Neutrophil (primary cell): Measurements from ENCODE around the gene SBNO1.
"Not testable (repeated sequence)": the region's sequence is repeated elsewhere in the genome, so short reads cannot be mapped to it uniquely, and the experiment has no call there.

ENCODE experiments used
- H3K27ac ChIP-seq: fragments of 200-600 bp; sonication (generic); 2 replicates; pipeline ENCODE4 v1.5.1; 2016; ENCODE audit warnings: mild to moderate bottlenecking, moderate library complexity
- H3K27me3 ChIP-seq: fragments of 200-600 bp; sonication (generic); 2 replicates; pipeline ENCODE4 v1.6.0; 2016; ENCODE audit warnings: mild to moderate bottlenecking
- H3K36me3 ChIP-seq: fragments of 200-600 bp; sonication (generic); 2 replicates; pipeline ENCODE4 v1.5.1; 2017
- H3K4me1 ChIP-seq, 2 experiments: fragments of 200-600 bp in 1 of 2; sonication (generic) in 1 of 2; 1 replicate in 1 of 2; 2 replicates in 1 of 2; pipeline versions ENCODE4 v1.5.1 to v1.6.1; 2013 to 2016; ENCODE audit warnings: low read depth in 1 of 2, low read length in 1 of 2, mild to moderate bottlenecking in 1 of 2, moderate library complexity in 1 of 2; ENCODE audit not compliant: control insufficient read depth in 1 of 2, insufficient read depth in 1 of 2
- H3K4me3 ChIP-seq, 2 experiments: fragments of 200-600 bp in 1 of 2; sonication (generic) in 1 of 2; 1 replicate in 1 of 2; 2 replicates in 1 of 2; pipeline ENCODE4 v1.5.1; 2013 to 2016; ENCODE audit warnings: low read depth in 1 of 2, low read length in 1 of 2, mild to moderate bottlenecking in 1 of 2, moderate library complexity in 1 of 2
- H3K9me3 ChIP-seq: fragments of 200-600 bp; sonication (generic); 2 replicates; pipeline ENCODE4 v1.5.1; 2016
- TF ChIP-seq, protein P1 (sequence below): fragments of 200-600 bp; sonication (generic); IDR thresholded peaks from 2 replicates; pipeline ENCODE4 v1.5.1; 2016; ENCODE audit warnings: antibody characterized with exemption

SBNO1 gene

DNA sequence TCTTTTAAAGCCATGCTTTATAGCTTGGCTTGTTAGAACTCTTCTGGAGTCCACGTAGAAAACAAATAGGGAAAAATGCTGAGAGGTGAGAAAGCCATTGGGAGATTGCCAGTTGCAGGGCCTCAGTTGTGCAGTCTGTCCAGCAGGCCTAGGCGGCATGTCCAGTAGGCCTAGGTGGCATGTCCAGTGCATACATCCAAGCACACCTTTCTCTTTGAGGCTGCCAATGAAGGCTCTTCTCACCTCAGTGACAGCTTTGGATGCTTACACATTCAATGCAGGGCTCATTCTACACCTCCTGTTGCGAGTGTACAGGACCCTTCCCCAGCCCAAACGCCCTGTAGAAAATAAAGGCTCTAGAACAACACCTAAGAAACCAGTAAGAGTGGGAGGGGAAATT is 106.1 kb downstream of the SBNO1 start:
- no peak overlapping the region for H3K4me3 ChIP-seq
- H3K27ac ChIP-seq, result no peak overlapping the region
- H3K36me3 ChIP-seq, result peaks cover 58% of the 10 kb centered on the region
- no peaks in the 10 kb centered on the region for H3K9me3 ChIP-seq
- TF ChIP-seq, protein P1, sequence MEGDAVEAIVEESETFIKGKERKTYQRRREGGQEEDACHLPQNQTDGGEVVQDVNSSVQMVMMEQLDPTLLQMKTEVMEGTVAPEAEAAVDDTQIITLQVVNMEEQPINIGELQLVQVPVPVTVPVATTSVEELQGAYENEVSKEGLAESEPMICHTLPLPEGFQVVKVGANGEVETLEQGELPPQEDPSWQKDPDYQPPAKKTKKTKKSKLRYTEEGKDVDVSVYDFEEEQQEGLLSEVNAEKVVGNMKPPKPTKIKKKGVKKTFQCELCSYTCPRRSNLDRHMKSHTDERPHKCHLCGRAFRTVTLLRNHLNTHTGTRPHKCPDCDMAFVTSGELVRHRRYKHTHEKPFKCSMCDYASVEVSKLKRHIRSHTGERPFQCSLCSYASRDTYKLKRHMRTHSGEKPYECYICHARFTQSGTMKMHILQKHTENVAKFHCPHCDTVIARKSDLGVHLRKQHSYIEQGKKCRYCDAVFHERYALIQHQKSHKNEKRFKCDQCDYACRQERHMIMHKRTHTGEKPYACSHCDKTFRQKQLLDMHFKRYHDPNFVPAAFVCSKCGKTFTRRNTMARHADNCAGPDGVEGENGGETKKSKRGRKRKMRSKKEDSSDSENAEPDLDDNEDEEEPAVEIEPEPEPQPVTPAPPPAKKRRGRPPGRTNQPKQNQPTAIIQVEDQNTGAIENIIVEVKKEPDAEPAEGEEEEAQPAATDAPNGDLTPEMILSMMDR, result no peak
- H3K27me3 ChIP-seq, result no peaks in the 10 kb centered on the region
- H3K4me1 ChIP-seq, result no peaks in the 10 kb centered on the region

DNA sequence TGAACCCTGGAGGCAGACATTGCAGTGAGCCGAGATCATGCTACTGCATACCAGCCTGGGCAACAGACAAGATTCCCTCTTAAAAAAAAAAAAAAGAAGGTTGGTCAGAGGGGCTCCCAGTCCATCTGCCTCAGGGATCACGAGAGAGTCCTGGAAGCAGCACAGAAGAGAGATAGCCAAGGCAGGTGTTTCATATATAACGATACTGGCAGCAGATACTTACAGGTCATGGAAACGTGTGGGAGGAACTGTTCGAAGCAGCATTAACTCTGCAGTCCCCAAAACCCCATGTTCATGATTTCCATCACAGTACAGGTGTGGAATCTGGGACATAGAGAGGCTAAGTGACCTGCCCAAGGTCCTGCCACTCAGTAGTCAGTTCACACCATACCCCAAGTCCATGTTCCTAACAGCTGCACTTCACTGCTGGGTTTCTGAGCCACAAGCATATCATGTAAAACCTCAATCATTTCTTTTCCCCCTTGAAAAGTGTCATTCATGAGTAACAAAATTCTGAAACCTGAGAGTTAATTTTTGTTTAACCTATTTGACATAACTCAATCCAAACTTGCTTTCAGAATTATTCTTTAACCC is 109.7 kb downstream of the SBNO1 start:
- Histone ChIP-seq H3K27me3 (no peaks in the 10 kb centered on the region), H3K27ac (no peak overlapping the region), H3K36me3 (peaks cover 51% of the 10 kb centered on the region), H3K4me1 (peaks cover 0 to 6% of the 10 kb centered on the region in 2 experiments), H3K4me3 (no peak overlapping the region), H3K9me3 (no peaks in the 10 kb centered on the region)
- TF ChIP-seq, protein P1, result no peak

DNA sequence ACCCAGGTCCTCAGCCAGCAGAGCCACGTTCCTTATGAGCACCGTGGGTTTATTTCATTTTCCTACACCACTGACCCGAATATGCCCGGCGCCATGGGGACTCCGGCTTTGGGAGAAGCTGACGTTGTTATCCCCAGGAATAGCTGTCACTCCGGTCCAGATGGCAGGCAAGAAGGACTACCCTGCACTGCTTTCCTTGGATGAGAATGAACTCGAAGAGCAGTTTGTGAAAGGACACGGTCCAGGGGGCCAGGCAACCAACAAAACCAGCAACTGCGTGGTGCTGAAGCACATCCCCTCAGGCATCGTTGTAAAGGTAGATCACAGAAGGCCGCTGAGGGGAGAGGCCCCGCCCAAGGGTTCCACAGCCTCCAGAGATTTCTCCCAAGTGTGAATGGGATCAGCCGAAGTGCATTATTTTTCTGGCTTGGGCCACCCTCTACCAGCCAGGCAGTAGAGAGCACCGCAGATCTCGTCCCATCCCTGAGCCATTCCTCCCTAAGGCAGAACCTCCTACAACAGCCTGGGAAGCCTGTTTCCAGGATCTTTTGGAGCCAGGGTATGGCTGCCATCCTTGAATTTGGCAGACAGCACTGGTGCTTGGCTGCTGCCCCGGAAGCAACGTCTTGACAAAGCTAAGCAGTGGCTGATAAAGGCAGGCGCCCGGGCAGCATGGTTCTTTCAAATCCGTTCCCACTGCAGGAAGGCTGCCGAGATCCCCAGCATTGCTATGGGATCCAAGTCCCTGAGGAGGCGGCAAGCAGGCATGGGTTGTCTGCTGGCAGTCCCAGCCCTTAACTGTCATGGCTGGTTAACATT is 110.8 kb downstream of the SBNO1 start:
- Histone ChIP-seq H3K9me3 (no peaks in the 10 kb centered on the region), H3K36me3 (peaks cover 54% of the 10 kb centered on the region), H3K27me3 (no peaks in the 10 kb centered on the region), H3K4me3 (no peak overlapping the region), H3K27ac (no peak overlapping the region), H3K4me1 (peaks cover 0 to 6% of the 10 kb centered on the region in 2 experiments)
- TF ChIP-seq, protein P1, result no peak

DNA sequence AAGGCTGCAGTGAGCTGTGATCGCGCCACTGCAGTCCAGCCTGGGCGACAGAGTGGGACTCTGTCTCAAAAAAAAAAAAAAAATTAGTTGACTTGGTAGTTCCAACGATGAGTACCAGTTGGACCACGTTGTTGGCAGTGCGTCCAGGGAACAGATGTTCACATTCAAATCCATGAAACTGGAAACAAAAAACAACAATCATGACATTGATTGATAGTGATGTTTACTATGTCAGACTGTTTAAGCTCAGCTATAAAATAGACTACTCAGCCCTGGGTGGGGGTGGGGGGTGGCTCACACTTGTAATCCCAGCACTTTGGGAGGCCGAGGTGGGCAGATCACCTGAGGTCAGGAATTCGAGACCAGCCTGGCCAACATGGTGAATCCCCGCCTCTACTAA is 112.3 kb downstream of the SBNO1 start:
- H3K27me3 ChIP-seq, H3K9me3 ChIP-seq, H3K4me1 ChIP-seq, H3K4me3 ChIP-seq, H3K27ac ChIP-seq: not testable (repeated sequence)
- H3K36me3 ChIP-seq, result peaks cover 49% of the 10 kb centered on the region

DNA sequence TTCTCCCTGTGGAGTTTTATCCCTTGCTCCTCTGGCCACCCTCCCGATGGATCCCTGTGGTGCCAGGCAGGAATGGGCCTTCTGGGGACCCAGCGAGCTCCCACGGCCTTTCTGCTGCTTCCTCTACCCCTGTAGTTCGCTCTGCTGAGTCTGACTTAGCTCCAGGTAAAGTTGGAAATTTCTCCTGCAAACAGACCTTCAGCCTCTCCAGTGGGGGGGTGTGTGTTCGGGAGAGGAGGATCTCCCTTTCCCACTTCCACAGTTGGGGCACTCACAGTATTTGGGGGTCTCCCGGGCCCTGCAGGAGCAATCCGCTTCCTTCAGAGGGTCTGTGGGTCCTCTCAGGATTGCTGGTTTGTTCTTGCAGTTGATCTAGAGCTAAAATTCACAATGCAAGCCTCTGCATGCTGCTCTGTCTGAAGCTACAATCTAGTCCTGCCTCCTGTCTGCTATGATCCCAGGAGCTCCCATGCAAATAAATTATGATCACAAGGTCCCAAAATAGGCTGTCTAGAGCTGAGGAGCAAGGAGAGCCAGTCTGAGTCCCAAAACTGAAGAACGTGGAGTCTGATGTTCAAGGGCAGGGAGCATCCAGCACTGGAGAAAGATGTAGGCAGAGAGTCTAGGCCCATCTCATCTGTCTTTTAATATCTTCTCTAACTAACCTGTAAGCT is 113.1 kb downstream of the SBNO1 start:
- Histone ChIP-seq H3K27me3 (no peaks in the 10 kb centered on the region), H3K36me3 (peaks cover 42% of the 10 kb centered on the region), H3K4me1 (peaks cover 0 to 6% of the 10 kb centered on the region in 2 experiments), H3K4me3 (no peak overlapping the region), H3K27ac (no peak overlapping the region), H3K9me3 (no peaks in the 10 kb centered on the region)
- TF ChIP-seq, protein P1, result no peak
